Measurements from ENCODE around the gene EVA1C.
"Not testable (repeated sequence)": the region's sequence is repeated elsewhere in the genome, so short reads cannot be mapped to it uniquely, and the experiment has no call there.

EVA1C gene

GRCh38 chr21:32390537-32391224 is 21.8 kb upstream of the EVA1C start:
- not testable (repeated sequence) for DNase-seq (ENCODE audit: low read depth)

DNA sequence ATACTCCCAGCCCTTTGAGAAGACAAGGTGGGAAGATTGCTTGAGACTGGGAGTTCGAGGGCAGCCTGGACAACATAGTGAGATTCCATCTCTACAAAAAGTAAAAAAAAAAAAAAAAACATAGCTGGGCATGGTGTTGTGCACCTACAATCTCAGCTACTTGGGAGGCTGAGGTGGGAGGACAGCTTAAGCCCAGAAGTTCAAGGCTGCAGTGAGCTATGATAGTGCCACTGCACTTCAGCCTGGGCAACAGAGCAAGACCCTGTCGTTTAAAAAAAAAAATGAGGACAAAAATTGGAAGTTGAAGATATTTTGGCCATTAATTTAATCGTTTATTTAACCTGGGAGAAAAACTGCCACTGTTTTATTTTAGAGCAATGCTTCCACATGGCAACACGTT is 20.8 kb upstream of the EVA1C start:
- DNase-seq (ENCODE audit: low read depth): no peak

DNA sequence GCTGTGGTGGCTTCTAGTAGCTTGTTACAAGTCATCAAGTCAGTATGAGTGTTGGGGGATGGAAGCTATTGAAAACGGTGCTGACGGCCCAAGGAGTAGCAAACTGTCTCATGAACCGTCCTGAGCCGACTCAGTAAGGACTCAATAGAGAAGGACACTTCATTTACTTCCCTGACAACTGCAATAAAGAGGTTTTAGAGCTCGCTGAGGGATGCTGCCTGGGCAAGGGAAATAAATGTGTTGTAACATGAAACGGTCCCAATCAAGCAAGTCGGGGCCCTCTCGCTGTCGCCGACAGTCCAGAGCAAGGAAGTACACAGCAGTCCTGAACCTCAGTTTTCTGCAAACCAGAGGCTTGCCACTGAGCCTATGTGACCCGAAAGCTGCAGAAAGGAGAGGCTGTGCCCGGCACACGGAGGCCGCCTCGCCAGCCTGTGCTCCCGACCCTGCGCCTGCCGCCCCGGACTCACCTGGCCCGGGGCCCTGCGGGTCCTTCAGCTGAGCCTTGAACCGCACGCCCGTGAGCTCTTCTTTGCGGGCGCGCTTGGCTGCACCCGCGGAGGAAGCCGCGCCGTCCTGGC is 20.1 kb upstream of the EVA1C start:
- no peak for DNase-seq (ENCODE audit: low read depth)

DNA sequence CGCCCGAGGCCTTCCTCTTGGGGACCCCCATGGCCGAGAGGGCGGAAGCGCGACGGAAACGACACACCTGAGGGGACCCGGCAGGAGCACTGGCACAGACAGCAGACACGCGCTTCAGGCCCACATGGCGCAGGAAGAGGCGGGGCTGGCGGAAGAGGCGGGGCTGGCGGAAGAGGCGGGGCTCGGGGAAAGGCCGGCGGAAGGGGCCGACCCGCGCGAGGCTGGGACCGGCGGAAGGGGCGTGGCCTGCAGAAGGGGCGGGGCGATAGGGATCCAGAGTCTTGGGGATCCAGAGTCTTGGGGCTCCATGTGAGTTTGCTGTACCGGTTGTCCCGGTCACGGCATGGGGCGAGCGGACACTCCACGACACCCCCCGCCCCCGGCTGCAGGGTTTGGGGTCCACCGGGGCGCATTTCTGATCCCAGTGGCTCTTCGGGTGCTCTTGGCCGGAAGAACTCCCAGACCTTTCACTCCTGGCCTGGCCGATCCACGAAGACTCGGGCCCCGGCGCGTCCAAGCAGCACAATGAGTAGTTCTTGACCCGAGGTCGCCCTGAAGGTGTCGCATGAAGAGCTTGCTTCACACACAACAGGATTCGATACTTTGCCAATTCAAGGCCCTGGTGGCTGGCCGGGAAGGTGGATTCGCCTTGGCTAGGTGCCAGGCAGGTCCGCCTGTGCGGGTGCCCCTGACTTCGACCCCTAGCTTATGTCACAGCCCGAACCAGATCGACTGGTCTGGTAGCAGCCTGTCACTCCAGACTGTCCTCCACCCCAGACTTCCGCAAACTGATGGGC is 19.4 kb upstream of the EVA1C start, which contains the start of gene URB1:
Gene URB1 (minus strand): TSS at position 133 of the 797 bp plus-strand sequence. CDS start 102 bp downstream, at position 31.
- peak; percentile 60 for DNase-seq (ENCODE audit: low read depth)

GRCh38 chr21:32393677-32394001 is 18.9 kb upstream of the EVA1C start:
- DNase-seq (ENCODE audit: low read depth): no peak

- DNase-seq (ENCODE audit: low read depth): peak; percentile 69
Observed at GRCh38 chr21:32403201-32403777, 9.2 kb upstream of the EVA1C start.

GRCh38 chr21:32406405-32406804 is 6.1 kb upstream of the EVA1C start:
- no peak for DNase-seq (ENCODE audit: low read depth)

- no peak for DNase-seq (ENCODE audit: low read depth)
Observed at GRCh38 chr21:32410291-32410690, 2.2 kb upstream of the EVA1C start.

GRCh38 chr21:32410916-32411315 is 1.6 kb upstream of the EVA1C start:
- no peak for DNase-seq (ENCODE audit: low read depth)

- DNase-seq (ENCODE audit: low read depth): peak; percentile 62
Observed at GRCh38 chr21:32411350-32412161, 950 bp upstream of the EVA1C start.

DNA sequence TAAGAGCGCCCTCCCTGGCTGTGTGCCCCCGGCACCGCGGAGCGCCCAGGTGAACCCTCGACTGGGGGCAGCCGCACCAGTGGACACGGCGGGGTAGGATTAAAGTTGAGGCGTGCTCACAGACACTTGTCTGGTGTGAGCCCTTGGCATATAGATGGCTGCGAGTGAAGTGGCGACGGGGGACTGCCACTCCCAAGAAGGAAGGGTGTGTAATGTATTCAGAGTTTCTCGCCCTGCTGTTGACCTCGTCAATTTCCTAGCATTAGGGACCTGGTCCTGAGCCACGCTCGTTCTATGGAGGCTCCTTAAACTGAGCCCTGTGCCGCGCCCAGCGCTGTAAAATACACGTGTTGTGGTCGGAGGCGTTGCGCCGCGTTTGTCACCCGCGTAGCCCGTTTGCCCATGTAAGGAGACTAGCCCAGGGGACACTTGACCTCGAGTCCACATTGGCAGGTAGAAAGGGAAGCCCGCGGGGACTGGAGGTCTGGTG is 554 bp downstream of the EVA1C start:
- DNase-seq (ENCODE audit: low read depth): no peak

- DNase-seq (ENCODE audit: low read depth): peak; percentile 66
Observed at GRCh38 chr21:32413697-32414578, 1.4 kb downstream of the EVA1C start.

DNA sequence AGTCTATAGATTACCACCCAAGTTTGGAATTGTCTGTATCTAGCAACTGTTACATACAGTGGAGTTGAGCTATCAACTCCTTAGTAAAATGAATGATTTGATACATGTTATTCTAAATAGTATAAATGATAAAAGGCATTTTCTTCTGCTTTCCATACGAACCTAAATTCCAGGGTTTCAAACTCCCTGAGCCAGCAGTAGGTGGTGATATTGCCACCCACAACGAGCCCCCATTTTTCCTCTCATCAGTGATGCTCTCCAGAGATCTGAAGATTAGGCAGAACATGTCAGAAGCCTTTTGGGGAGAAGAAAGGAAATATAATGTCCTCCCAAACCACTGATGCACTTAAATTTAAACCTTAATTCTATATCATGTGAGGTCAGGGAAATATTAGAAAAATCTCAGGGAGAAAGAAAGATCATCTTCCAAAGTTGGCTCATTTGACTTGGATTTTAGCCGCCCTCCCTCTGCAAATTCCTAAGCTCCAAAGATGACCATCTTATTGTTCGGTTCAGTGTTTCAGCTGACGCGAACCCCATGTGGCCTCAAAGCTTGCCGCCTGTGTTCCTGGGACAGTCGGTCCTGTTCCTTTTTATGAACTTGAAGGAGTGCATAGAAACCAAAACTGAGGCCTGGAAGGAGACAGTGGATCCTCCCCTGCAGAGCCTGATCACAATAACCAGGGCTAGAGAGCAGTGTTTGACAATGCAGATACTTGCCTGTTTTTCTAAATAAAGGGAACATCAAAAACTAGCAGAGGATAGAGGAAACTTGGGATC is 2.3 kb downstream of the EVA1C start:
- DNase-seq (ENCODE audit: low read depth): no peak

DNA sequence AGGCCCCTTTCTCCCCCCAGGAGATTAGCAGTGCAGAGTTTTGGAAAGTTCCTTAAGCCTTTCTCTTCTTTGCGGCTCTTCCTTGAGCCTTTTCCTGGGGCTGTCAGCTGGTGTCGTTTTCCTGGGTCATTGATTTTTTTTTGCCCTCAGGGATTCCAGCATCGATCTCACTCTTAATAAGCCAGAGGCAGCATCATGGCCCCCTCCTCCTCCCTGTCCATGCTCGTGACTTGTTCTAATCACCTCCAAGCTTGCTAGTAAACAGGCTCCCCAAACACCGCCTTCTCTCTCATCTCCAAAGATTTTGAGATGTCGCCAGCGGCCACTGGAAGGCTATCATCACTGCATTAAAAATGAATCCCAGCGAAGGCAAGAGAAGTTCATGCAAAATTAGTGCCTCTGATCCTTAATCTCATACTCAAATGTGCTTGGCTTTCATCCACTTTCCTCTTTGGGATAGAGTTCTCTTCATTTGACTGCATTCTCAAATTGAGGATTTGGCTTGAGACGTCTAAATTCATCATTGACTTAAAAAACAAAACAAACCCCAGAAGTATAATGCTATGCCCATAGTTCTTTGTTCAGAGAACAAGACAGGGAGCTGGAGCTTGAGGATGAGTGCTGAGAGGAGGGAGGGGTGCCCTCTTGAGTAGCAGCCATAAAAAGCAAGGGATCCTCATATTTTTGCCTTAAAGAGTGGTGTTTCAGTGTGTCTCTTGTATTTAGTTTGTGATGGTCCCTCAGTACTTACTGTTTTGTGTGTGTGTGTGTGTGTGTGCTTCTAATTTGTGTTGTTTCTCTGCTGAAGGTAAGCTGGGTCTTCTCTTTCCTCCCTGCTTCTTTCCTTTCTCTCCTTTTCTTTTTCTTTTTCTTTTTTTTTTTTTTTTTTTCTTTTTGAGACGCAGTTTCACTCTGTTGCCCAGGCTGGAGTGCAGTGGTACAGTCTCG is 3.2 kb downstream of the EVA1C start:
- DNase-seq (ENCODE audit: low read depth): no peak

DNA sequence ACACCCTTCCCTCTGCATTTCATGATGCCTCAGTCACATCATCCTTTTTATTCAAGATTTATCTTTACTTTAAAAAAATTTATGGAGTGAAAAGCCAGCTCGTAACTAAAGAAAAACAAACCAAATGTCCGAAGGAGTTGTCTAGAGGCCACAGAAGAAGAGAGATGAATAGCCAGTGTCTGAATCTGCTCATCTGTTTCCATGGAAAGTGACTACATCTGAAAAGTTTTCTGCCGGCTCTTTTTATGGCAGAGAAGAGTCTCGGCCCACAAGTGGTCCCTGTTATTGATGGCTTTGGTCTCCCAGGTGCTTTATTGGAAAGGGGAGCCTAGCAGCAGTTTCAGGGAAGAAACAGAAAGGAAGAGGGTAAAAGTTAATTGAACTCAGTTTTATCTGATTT is 5.6 kb downstream of the EVA1C start:
- no peak for DNase-seq (ENCODE audit: low read depth)

DNA sequence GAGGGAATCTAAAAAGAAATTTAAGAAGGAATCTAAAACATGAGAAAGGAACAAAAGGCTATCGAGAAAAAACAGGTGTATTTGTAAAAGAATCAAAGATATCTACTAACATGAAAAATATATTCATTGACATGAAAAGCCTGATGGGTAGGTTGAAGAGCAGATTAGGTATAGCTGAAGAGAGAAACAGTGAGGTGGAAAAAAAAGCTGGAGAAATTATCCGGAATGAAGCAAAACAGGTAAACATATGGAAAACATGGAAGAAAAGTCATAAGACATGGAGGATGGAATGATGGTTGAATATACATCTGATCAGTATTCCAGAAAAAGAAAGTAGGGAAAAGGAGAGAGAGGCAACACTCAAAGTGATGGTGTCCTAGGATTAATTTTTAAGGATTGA is 9.6 kb downstream of the EVA1C start:
- no peak for DNase-seq (ENCODE audit: low read depth)

DNA sequence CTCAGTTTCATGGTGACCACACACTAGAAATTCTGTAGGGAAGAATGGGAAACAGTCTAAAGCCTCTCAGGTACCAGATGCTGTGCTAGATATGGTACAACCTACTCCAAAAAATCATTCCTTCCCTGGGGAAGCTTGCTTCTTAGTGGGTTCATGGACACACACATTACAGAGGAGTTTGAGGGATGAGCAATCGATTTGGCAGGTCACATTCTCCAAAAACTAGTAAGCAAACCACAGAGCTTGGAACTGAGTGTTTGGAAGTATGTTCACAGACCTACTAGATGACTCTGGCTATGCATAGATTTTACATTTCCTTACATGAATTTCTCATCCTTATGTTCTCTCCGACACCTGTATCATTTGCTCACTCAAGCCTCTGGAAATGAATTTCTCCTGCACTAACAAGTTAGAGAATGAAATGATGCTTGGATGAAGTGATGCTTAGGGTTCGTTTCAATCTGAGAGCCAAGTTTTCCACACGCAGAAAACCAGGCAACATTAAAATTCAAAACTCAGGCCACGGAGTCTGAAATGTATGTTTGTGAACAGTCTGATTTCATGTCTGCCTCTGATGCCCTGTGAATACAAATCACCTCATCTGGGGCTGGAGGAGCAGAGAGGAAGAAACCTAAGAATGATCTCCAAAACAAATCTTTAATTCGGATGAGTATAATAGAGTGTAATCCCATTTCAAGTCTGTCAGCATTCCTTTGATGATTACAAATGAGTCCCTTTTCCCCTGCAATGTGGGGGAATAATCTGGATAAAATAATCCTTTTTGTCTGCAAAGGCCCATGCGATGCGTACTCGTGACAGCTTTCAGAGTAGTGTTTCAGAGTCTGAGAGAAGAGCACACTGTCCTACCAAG is 11.0 kb downstream of the EVA1C start:
- DNase-seq (ENCODE audit: low read depth): peak; percentile 74

- no peak for DNase-seq (ENCODE audit: low read depth)
Observed at GRCh38 chr21:32424191-32424535, 11.7 kb downstream of the EVA1C start.

Data from amniotic epithelial cell (primary cell).